Measurements from ENCODE around the gene PPP1R2. TPM values are rescaled to one million over a fixed set of nuclear protein-coding genes. Genes with fewer than 3 reads are reported as not detected.

The PPP1R2 gene
- total RNA-seq, 1 donor from 2014 or later = 25.7 TPM

GRCh38 chr3:195549931-195550519, 6.9 kb upstream of the PPP1R2 start:
- DNase-seq (ENCODE audit: extremely low spot score, unreplicated experiment) = no peak
- peaks cover 36% of the 10 kb centered on the region for H3K4me1 Mint-ChIP-seq (ENCODE audit: unreplicated experiment)
- no peaks in the 10 kb centered on the region for H3K36me3 Mint-ChIP-seq
- peak overlapping the region; percentile 52 for H3K4me3 Mint-ChIP-seq
- no peaks in the 10 kb centered on the region for H3K9me3 Mint-ChIP-seq
- H3K27ac Mint-ChIP-seq = no peak overlapping the region
- no peak for TF ChIP-seq CTCF (conservative IDR thresholded peaks at IDR 0.05)
- peaks cover 1% of the 10 kb centered on the region for H3K27me3 Mint-ChIP-seq

GRCh38 chr3:195548987-195549386, 5.9 kb upstream of the PPP1R2 start:
- Mint-ChIP-seq H3K27ac (peak overlapping the region; percentile 71), H3K36me3 (no peaks in the 10 kb centered on the region), H3K4me1 (ENCODE audit: unreplicated experiment) (peaks cover 36% of the 10 kb centered on the region), H3K9me3 (no peaks in the 10 kb centered on the region), H3K27me3 (peaks cover 3% of the 10 kb centered on the region), H3K4me3 (peak overlapping the region; percentile 23)
- TF ChIP-seq CTCF (conservative IDR thresholded peaks at IDR 0.05) = no peak
- DNase-seq (ENCODE audit: extremely low spot score, unreplicated experiment) = no peak

GRCh38 chr3:195548501-195548900, 5.4 kb upstream of the PPP1R2 start:
- DNase-seq (ENCODE audit: extremely low spot score, unreplicated experiment) = no peak
- Mint-ChIP-seq H3K9me3 (no peaks in the 10 kb centered on the region), H3K4me3 (peak overlapping the region; percentile 39), H3K27ac (peak overlapping the region; percentile 71), H3K27me3 (peaks cover 3% of the 10 kb centered on the region), H3K36me3 (no peaks in the 10 kb centered on the region), H3K4me1 (ENCODE audit: unreplicated experiment) (peaks cover 36% of the 10 kb centered on the region)
- no peak for TF ChIP-seq CTCF (conservative IDR thresholded peaks at IDR 0.05)

- H3K27ac Mint-ChIP-seq = peak overlapping the region; percentile 71
- no peaks in the 10 kb centered on the region for H3K36me3 Mint-ChIP-seq
- peaks cover 36% of the 10 kb centered on the region for H3K4me1 Mint-ChIP-seq (ENCODE audit: unreplicated experiment)
- H3K9me3 Mint-ChIP-seq = no peaks in the 10 kb centered on the region
- DNase-seq (ENCODE audit: extremely low spot score, unreplicated experiment) = no peak
- H3K4me3 Mint-ChIP-seq = peak overlapping the region; percentile 39
- peaks cover 3% of the 10 kb centered on the region for H3K27me3 Mint-ChIP-seq
- no peak for TF ChIP-seq CTCF (conservative IDR thresholded peaks at IDR 0.05)
These were observed 4.9 kb upstream of the PPP1R2 start for GRCh38 chr3:195548006-195548405.

- DNase-seq (ENCODE audit: extremely low spot score, unreplicated experiment) = no peak
- Mint-ChIP-seq H3K4me1 (ENCODE audit: unreplicated experiment) (peaks cover 41% of the 10 kb centered on the region), H3K27ac (peak overlapping the region; percentile 35), H3K9me3 (no peaks in the 10 kb centered on the region), H3K4me3 (peak overlapping the region; percentile 33), H3K36me3 (no peaks in the 10 kb centered on the region), H3K27me3 (peaks cover 3% of the 10 kb centered on the region)
- TF ChIP-seq CTCF (conservative IDR thresholded peaks at IDR 0.05) = no peak
These were observed 3.0 kb upstream of the PPP1R2 start for GRCh38 chr3:195546130-195546560.
